DOHH2 (cell line): ENCODE data around the gene LRRC10B.

Source experiments
- H3F3A ChIP-seq: fragments of 200-600 bp; sonication (generic), shearing (Covaris generic); 2 replicates; pipeline ENCODE4 v1.6.0; 2016; ENCODE audit warnings: antibody characterized with exemption, mild to moderate bottlenecking; ENCODE audit not compliant: control insufficient read depth, insufficient read depth
- H3K27ac ChIP-seq: fragments of 200-600 bp; sonication (generic); 2 replicates; pipeline ENCODE4 v1.5.1; 2014; ENCODE audit warnings: low read depth, mild to moderate bottlenecking, low read length, moderate library complexity
- H3K27me3 ChIP-seq: fragments of 200-600 bp; sonication (generic); 2 replicates; pipeline ENCODE4 v1.6.1; 2014; ENCODE audit warnings: mild to moderate bottlenecking, low read length, mixed read lengths; ENCODE audit not compliant: control insufficient read depth
- H3K36me3 ChIP-seq: fragments of 200-600 bp; sonication (generic); 2 replicates; pipeline ENCODE4 v1.6.1; 2014; ENCODE audit warnings: mild to moderate bottlenecking, low read length, moderate library complexity, mixed read lengths; ENCODE audit not compliant: control insufficient read depth
- H3K4me1 ChIP-seq: fragments of 200-600 bp; sonication (generic); 2 replicates; pipeline ENCODE4 v1.6.1; 2014; ENCODE audit warnings: mild to moderate bottlenecking, low read length, mixed read lengths; ENCODE audit not compliant: control insufficient read depth
- H3K4me2 ChIP-seq: fragments of 200-600 bp; sonication (generic); 2 replicates; pipeline ENCODE4 v1.6.0; 2014; ENCODE audit warnings: mild to moderate bottlenecking, low read length, moderate library complexity
- H3K4me3 ChIP-seq: fragments of 200-600 bp; sonication (generic); 2 replicates; pipeline ENCODE4 v1.5.1; 2014; ENCODE audit warnings: mild to moderate bottlenecking, low read length, mixed read lengths
- H3K79me2 ChIP-seq: fragments of 200-600 bp; sonication (generic); 2 replicates; pipeline ENCODE4 v1.6.1; 2014; ENCODE audit warnings: mild to moderate bottlenecking, low read length, mixed read lengths; ENCODE audit not compliant: control insufficient read depth
- H3K9me2 ChIP-seq: fragments of 200-600 bp; sonication (generic); replicated peaks from 2 replicates; pipeline ENCODE4 v1.6.1; 2014; ENCODE audit warnings: mild to moderate bottlenecking, low read length, mixed read lengths; ENCODE audit not compliant: control insufficient read depth
- H3K9me3 ChIP-seq: fragments of 200-600 bp; sonication (generic); 2 replicates; pipeline ENCODE4 v1.6.1; 2014; ENCODE audit warnings: antibody characterized with exemption, low read length, mixed read lengths; ENCODE audit not compliant: control insufficient read depth, insufficient read depth
- H4K20me1 ChIP-seq: fragments of 200-600 bp; sonication (generic); 2 replicates; pipeline ENCODE4 v1.6.0; 2014; ENCODE audit warnings: low read depth, mild to moderate bottlenecking, antibody characterized with exemption, low read length, moderate library complexity; ENCODE audit not compliant: control insufficient read depth, insufficient read depth
- EZH2phosphoT487 ChIP-seq: fragments of 200-600 bp; sonication (generic); IDR thresholded peaks from 2 replicates; pipeline ENCODE4 v1.6.1; 2017; ENCODE audit warnings: borderline replicate concordance, mild to moderate bottlenecking, antibody characterized with exemption, low read length, moderate library complexity, mixed read lengths
- TF ChIP-seq, protein P1 (sequence below): fragments of 200-600 bp; sonication (generic); IDR thresholded peaks from one replicate; pipeline ENCODE4 v1.5.1; 2014; ENCODE audit warnings: antibody characterized with exemption, mild to moderate bottlenecking, low read depth, low read length; ENCODE audit not compliant: poor library complexity, severe bottlenecking

LRRC10B gene

DNA sequence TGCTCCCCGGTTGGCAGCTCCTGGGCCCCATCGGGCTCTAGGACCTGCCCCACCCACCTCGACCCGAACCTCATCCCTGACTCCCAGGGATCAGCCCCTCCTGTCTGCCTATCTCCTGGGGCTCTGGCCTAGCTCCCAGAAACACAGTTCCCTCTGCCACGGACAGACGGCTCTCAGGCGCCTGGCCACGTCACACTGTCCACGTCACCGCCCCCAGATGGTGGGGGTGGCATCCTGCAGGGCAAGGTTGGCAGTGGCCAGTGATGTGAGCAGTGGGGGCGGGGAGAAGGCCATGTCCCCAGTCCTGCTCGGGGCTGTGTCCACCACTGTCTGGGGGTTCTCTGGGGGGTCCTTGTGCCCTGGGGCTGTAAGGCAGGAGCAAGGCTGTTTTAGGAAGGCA lies 43.1 kb downstream of the LRRC10B start:
- H3K9me3 ChIP-seq = no peaks in the 10 kb centered on the region
- H3K4me3 ChIP-seq = no peak overlapping the region
- no peaks in the 10 kb centered on the region for H3F3A ChIP-seq
- H3K9me2 ChIP-seq = no peaks in the 10 kb centered on the region
- peaks cover 3% of the 10 kb centered on the region; the same call in 1 of the 2 replicates for H3K27me3 ChIP-seq
- H3K79me2 ChIP-seq = no peaks in the 10 kb centered on the region
- H3K4me2 ChIP-seq = no peak overlapping the region
- no peak for TF ChIP-seq EZH2phosphoT487
- TF ChIP-seq, protein P1, sequence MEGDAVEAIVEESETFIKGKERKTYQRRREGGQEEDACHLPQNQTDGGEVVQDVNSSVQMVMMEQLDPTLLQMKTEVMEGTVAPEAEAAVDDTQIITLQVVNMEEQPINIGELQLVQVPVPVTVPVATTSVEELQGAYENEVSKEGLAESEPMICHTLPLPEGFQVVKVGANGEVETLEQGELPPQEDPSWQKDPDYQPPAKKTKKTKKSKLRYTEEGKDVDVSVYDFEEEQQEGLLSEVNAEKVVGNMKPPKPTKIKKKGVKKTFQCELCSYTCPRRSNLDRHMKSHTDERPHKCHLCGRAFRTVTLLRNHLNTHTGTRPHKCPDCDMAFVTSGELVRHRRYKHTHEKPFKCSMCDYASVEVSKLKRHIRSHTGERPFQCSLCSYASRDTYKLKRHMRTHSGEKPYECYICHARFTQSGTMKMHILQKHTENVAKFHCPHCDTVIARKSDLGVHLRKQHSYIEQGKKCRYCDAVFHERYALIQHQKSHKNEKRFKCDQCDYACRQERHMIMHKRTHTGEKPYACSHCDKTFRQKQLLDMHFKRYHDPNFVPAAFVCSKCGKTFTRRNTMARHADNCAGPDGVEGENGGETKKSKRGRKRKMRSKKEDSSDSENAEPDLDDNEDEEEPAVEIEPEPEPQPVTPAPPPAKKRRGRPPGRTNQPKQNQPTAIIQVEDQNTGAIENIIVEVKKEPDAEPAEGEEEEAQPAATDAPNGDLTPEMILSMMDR = no peak
- no peaks in the 10 kb centered on the region for H3K4me1 ChIP-seq
- no peak overlapping the region for H3K27ac ChIP-seq
- H3K36me3 ChIP-seq = no peaks in the 10 kb centered on the region
- no peaks in the 10 kb centered on the region for H4K20me1 ChIP-seq

DNA sequence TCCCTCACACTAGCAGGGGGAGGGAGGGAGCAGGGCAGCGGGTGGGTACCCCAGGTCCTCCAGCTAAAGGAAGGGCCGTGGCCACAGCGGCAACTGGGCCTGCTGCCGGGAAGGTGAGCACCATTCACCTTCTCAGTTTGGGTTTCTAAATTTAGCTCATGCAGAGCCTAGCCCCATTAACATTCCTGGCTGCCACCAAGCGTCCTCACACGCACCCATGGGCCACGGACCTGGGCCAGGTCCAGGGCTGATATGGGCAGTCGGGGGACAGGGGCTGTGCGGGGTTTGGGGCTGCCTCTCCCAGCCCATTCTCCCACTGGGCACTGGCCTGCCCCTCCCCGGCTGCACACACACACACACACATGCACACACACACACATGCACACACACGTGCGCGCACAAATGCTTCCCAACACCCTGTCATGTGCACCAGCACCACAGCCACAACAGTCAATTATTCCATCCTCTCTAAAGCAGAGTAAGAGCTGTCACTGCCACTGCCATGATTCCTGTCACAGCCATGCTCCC lies 43.6 kb downstream of the LRRC10B start:
- Histone ChIP-seq H3K36me3 (no peaks in the 10 kb centered on the region), H3K4me2 (no peak overlapping the region), H3F3A (no peaks in the 10 kb centered on the region), H3K27ac (no peak overlapping the region), H3K4me1 (no peaks in the 10 kb centered on the region), H3K79me2 (no peaks in the 10 kb centered on the region), H3K9me3 (no peaks in the 10 kb centered on the region), H4K20me1 (no peaks in the 10 kb centered on the region), H3K9me2 (no peaks in the 10 kb centered on the region), H3K27me3 (peaks cover 3% of the 10 kb centered on the region; the same call in 1 of the 2 replicates), H3K4me3 (no peak overlapping the region)
- TF ChIP-seq EZH2phosphoT487 = no peak
- TF ChIP-seq, protein P1 = no peak

DNA sequence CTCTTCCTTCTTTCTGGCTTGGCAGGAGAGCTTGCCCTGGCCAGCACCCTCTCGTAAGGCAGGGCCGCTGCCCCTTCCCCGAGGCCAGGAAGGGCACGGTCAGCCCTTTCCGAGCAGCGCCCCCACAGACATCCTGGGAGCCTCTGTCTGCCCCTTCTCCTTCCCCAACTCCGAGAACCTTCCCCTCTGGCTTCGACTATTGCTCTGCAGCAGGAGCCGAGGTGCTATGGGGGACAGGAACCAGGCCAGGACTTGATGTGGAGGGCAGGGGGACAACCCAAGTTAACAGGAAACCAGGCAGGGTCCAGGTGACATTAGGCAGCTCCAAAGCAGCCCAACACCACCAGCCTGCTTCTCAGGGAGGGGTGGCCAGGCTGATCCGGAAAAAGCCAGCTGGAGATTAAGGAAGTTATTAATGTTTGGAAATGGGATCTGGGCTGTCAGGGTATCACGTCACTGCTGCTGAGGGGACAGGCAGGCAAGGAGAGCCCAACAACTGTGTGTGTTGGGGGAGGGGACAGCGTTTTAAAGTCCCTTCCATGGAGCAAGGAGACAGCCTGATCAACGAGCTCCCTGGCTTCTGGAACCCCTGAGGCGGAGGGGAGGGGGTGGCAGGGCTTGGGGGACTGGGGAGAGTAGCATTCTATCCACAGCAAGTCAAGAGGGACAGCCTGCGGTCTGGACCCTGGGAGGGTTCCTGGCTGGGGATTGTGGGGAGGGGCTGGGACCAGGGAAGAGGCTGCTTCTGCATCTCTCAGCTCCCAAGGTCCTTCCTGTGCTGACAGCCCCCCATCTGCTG lies 45.0 kb downstream of the LRRC10B start:
- Histone ChIP-seq H3K79me2 (no peaks in the 10 kb centered on the region), H3K4me1 (no peaks in the 10 kb centered on the region), H3K36me3 (no peaks in the 10 kb centered on the region), H3K27ac (no peak overlapping the region), H3F3A (no peaks in the 10 kb centered on the region), H3K9me2 (no peaks in the 10 kb centered on the region), H3K4me3 (no peak overlapping the region), H3K9me3 (no peaks in the 10 kb centered on the region), H4K20me1 (no peaks in the 10 kb centered on the region), H3K4me2 (no peak overlapping the region), H3K27me3 (peaks cover 3% of the 10 kb centered on the region; the same call in 1 of the 2 replicates)
- TF ChIP-seq EZH2phosphoT487 = no peak
- TF ChIP-seq, protein P1 = no peak
